HG02981 (cell line): ENCODE results near the gene SNAPC3.
"Not testable (repeated sequence)": the region's sequence is repeated elsewhere in the genome, so short reads cannot be mapped to it uniquely, and the experiment has no call there.

ENCODE experiments used
- ATAC-seq: cut with Tn5 transposase; IDR thresholded peaks from one replicate; pipeline ENCODE4 v1.9.1; 2021; ENCODE audit warnings: mild to moderate bottlenecking, moderate library complexity; ENCODE audit not compliant: unreplicated experiment

Gene SNAPC3

DNA sequence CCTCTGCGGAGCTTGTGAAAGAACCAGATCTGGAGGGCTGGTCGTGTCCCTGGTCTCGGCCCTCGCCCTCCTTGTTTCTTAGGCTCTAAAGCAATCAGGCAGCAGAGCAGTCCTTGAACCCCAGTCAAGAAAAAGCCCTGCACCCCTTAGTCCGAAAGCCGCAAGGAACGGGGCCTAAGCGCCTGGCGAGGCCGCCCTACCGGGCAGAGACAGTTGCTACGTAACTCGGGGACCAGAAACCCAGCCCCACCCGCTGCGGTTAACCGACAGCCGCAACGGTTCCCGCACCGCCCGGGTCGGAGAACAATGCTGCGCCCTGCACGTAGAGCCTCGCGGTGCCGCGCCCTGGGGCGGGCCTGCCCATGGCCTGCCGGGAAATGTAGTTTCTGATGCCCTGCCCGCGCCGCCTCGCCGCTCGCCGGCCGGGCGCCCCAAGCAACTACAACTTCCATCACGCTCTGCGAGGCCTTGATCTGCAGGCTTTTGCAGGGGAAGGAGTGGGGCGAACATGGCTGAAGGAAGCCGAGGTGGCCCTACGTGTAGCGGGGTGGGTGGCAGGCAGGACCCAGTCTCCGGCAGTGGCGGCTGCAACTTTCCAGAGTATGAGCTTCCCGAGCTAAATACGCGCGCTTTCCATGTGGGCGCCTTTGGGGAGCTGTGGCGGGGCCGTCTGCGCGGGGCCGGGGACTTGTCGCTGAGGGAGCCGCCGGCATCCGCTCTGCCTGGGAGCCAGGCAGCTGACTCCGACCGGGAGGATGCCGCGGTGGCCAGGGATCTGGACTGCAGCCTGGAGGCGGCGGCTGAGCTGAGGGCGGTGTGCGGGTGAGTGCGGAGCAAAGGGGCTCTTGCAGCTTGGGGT, at the start of gene SNAPC3:
TSS of gene SNAPC3 (plus strand) at position 505 of the 859 bp plus-strand sequence. CDS start at position 509, 4 bp downstream.
- ATAC-seq = peak; percentile 94

DNA sequence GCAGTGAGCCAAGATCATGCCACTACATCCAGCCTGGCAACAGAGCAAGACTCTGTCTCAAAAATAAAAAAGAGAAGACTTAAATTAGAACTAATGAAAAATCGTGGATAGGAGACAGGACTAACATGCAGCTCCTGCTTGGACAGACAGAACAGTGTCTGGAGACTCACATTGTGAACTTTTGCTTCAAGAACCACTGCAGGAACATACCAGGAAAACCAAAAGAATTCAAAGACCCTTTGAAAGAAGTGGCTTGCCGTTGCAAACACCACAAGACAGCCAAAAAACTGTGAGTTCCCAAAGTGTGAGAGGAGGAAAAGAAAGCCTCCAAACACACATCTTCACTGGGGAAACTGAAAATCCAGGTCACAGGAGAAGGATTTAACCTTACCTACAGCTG, 48.8 kb upstream of the SNAPC3 start:
- ATAC-seq = no peak

DNA sequence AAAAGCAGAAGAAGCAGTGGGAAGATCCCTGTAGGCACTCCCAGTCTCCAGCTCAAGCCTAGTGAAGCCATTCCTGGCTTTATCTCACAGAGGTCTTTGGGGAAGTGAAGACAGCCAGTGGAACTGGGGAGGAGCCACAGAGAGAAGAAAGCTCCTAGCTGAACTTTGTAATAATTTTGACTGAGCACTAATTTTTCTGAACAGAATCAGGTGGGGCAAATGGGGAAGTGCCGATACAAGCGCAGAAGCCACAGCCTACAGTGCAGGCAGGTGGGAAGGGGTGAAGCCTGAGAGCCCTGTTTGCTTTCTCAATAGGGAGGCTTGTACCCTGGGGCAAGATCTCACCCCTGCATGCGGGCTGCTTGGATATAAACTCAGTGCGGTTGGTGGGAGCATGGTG, 48.4 kb upstream of the SNAPC3 start:
- ATAC-seq = no peak

- no peak for ATAC-seq
Measured at GRCh38 chr9:15374825-15375224, 47.9 kb upstream of the SNAPC3 start.

GRCh38 chr9:15377625-15378540, 44.8 kb upstream of the SNAPC3 start:
- no peak for ATAC-seq

DNA sequence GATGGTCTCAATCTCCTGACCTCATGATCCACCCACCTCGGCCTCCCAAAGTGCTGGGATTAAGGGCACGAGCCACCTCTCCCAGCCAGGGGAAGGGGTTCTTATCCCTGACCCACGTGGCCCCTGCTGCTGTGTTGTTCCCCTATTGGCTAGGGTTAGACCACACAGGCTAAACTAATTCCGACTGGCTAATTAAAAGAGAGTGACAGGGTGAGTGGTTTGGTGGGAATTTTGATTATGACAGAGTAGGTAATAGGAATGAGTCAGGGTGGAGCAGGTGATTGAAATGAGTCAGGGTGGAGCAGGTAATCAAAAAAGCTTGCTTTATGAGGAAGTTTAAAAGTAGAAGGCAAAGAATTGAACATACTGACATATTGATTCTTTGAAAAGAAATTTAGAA, 43.4 kb upstream of the SNAPC3 start:
- not testable (repeated sequence) for ATAC-seq

GRCh38 chr9:15379888-15380287, 42.8 kb upstream of the SNAPC3 start:
- ATAC-seq = not testable (repeated sequence)

- no peak for ATAC-seq
Measured at GRCh38 chr9:15381491-15381890, 41.2 kb upstream of the SNAPC3 start.

DNA sequence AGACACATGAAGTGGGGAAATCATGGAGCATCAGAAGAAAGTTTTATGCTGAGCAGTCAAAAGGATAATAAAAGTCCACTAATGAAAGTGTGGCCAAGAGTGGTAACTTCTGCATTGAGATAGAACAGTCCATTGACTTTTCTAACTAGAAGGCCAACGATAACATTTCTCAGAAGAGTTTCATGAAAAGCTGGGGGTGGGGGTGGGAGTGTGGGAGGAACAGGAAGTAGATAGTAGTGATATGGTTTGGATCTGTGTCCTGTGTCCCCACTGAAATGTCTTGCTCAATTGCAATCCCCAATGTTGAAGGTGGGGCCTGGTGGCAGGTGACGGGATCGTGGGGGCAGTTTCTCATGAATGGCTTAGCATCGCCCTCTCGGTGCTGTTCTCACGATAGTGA, 36.2 kb upstream of the SNAPC3 start:
- no peak for ATAC-seq

- ATAC-seq = no peak
Measured at GRCh38 chr9:15389173-15389572, 33.5 kb upstream of the SNAPC3 start.

- ATAC-seq = no peak
Measured at GRCh38 chr9:15389631-15390030, 33.0 kb upstream of the SNAPC3 start.

DNA sequence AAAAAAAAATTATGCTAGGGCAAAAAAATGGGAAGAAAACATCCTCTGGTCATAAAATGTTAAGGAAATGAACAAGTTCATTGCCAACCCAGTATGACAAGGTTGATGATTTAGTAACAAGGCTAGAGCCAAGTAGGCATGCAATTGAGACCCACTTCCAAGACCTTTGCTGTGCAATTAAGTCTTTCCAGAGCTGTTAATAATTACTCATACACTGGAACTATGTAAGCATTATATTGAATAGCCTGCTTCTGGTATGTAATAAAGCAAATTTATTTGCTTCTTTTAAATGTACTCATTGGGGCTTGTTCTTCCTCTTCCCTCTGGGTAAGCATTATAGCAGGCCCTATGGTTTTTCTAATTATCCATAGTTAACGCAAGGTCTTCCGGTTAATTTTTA, 32.5 kb upstream of the SNAPC3 start:
- ATAC-seq = no peak

DNA sequence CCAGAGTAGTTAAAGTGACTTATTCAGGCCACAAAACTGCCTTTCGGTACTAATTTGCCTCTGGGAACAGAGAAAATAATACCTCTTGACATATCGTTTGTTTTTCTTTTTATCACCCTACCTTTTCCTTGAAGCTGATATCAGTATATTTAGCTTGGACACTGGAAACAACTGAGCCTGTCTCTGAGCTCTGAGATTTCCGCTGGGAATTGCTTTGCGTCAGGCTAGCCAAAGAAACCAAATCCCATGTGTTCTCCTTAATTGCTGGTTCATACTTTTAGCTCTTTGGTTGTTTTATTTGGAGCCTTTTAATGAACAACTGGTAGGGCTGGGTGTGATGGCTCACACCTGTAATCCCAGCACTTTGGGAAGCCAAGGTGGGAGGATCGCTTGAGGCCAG, 30.3 kb upstream of the SNAPC3 start:
- no peak for ATAC-seq

DNA sequence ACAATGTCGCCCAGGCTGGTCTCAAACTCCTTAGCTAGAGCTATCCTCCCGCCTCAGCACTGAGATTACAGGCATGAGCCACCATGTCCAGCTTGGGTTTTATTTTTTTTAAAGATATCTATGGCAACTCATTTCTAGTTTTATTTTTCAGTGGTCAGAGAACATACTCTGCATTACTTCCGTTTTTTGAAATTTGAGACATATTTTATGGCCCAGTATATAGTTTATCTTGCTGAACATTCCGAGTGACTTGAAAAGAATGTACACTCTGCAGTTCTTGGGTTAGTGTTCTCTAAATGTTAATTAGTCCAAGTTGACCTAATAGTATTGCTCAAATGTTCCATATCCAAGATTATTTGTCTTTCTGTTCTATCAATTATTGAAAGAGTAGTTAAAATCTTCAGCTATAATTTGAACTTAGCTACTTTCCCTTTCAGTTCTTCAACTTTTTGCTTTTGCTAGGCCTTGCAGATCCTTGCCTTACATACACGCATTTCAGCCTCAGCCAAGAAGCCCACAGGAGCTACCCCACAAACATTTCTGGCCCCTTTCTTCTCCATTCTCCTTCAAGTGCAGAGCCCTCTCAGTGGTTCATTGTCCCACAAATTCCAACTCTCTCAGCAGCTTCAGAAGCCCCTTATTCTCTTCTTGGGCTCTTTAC, 22.3 kb upstream of the SNAPC3 start:
- ATAC-seq = peak; percentile 51

- no peak for ATAC-seq
Measured at GRCh38 chr9:15401266-15401665, 21.4 kb upstream of the SNAPC3 start.

DNA sequence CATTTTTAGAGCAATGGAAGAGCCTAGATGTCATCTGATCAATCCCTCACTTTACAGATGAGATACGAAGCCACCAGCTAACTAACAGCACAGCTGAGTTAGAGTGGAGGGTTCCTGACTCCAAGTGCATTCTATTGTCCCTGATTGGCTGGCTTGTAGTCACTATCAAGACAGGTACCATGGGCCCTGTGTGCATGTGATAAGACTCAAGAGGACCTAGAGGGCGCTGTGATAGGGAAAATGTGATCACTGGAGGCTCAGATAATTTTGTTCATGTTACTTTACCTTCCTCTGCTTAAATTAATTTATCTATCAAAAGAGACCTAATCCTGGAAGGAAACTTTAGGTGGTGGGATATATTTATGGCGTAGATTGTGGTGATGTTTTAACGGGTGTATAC, 19.5 kb upstream of the SNAPC3 start:
- no peak for ATAC-seq

- ATAC-seq = no peak
Measured at GRCh38 chr9:15404171-15404570, 18.5 kb upstream of the SNAPC3 start.

DNA sequence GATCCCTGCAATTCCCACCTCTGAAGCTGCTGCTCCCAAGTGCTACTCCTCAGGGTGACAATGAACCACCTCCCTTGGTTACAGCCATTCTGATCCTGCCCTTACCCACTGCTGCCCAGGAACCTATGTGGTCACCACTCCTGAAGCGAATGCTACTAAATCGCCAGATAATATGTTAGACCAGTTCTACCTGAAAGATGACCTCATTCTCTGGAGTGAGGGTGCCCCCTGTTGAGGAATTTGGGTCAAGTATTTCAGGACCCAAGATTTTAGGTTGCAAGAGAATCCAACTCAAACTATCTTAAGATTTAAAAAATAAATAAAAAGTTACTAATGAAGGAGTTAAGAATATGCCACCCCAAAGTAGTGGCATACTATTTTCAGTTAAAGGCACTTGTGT, 5.8 kb upstream of the SNAPC3 start:
- ATAC-seq = no peak

DNA sequence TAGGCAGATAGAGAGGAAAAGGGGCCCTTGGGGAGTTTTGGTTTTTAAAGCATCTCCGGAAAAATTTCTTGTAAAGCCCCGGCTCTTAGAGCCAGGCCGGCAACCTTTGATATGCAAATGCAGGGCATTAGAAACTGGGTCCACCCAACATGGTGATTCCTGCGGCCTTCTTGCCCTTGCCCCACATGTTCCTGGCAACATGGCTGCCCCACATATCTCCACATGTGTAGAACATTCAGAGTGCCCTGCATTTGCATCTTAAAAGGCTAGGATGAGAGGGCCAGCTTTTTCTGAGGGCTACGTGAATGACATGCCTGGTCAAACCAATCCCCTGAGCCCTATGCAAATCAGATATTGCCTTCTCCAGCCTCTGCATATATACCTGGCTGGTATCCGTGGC, 5.0 kb upstream of the SNAPC3 start:
- ATAC-seq = no peak

DNA sequence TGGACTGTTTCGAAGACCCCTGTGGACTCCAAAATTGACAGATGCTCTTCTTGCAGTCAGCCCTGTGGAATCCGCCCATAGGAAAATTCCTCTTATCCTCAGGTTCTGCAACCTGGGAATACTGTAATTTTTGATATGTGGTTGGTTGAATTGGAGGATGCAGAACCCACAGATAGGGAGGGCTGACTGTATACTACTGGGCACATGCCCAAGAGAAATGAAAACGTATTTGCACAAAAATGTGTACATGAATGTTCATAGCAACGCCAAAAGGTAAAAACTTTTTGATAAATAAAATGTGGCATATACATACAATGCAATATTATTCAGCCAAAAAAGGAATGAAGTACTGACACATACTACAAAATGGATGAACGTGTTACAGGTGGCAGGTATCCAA, 1.9 kb upstream of the SNAPC3 start:
- no peak for ATAC-seq

GRCh38 chr9:15421532-15421931, 1.1 kb upstream of the SNAPC3 start:
- no peak for ATAC-seq
